Effector CD4-positive, alpha-beta T cell (primary cell): ENCODE results near the gene ALS2CL.
A peak's percentile ranks its signal among the peaks of the same experiment; 100 is the strongest.
"Not testable (repeated sequence)": the region's sequence is repeated elsewhere in the genome, so short reads cannot be mapped to it uniquely, and the experiment has no call there.

Source experiments
- DNase-seq: peaks from one replicate; pipeline ENCODE4 v3.0.0-alpha.2; 2020

Gene ALS2CL

DNA sequence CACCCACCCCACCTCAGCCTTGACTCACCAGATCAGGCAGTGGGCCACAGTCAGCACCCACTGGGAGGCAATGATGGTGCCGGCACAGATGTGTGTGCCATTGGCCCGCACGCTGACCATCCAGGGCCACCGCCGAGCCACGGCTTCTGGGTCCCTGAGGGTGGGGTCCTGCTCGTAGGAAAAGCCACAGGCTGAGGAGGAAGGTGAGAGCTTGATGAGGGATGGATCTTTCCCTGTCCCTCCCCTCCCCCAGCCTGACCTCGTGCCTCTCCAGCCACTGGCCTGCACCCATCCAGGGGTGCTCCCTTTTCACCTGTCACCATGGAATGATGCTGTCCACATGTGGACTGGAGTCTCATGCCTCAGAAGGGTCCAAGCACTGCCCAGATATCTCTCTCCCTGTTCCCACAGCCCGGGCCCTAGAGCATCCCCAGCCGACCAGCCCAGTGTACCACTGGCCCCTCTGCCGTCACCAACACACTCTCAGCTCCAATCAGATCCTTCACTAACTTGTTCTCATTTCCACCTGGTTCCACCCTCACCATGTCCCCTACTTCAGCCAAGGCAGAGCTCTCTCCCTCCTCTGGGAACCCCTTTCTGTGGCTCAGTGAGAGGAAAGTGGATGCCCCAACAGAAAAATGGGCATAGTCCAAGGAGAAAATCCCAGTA lies 22.2 kb upstream of the ALS2CL start:
- DNase-seq, result no peak

DNA sequence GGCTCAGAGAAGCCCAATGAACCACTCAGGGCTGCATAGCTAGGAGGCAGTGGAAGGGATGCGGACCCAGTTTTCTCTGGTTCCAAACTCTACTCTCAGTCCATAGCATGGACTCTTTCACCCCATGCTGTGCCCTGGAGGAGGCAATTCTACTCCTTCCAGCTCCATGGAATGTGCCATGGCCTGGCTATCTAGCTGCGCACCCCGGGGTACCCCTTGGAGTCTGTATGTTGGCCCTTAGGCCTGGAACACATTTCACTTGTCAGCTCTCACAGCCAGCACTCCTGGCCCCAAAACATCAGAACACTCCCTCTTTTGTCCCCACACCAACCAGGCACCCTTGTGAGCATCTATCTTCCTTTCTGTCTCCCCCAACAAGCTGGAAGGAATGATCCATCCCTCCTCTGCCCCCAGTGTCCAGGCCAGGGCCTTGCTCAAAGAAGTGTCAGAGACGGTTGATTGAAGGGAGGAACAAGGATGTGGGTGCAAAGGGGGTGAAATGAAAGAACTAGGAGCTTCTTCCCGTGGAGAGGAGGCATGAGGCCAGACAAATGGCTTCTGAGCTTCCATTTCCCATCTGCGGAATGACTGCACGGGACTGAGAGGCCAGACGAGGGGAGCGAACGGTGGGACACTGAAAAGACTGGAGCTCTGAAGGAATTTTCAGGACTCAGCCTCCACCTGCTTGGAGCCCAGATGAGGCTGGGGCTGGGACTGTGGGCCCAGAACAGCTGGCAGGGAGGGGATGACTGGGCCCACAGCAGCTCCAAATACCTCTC lies 21.4 kb upstream of the ALS2CL start:
- no peak for DNase-seq

DNA sequence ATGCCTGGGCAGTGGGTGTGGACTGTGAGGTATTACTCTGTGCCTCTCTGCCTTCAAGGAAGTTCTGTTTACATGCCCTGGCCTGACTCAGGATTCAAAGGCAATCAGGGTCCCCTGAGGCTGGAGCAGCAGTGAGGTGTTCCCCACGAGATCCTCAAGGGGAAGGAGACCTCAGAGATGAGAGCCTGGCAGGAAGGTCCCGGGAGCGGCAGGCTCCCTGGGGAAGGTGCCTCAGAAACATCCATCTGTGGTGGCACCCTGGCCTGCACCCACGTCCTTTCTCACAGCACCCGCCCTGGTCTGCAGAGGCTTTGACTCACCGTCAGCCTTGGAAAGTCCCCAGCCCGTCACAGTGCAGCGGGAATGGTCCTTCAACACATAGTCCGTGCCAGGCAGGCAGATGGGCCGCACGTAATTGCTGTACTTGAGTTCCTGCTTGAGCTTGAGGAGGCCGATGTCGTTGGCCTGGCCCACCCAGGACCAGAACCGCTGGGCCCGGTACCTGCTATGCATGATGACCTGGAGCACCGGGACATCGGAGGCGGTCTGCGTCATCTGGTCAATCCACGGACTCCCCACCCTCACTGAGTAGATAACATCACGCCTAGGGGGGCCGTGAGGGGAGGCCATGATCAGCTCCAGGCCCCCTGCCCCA lies 20.5 kb upstream of the ALS2CL start:
- DNase-seq, result no peak

DNA sequence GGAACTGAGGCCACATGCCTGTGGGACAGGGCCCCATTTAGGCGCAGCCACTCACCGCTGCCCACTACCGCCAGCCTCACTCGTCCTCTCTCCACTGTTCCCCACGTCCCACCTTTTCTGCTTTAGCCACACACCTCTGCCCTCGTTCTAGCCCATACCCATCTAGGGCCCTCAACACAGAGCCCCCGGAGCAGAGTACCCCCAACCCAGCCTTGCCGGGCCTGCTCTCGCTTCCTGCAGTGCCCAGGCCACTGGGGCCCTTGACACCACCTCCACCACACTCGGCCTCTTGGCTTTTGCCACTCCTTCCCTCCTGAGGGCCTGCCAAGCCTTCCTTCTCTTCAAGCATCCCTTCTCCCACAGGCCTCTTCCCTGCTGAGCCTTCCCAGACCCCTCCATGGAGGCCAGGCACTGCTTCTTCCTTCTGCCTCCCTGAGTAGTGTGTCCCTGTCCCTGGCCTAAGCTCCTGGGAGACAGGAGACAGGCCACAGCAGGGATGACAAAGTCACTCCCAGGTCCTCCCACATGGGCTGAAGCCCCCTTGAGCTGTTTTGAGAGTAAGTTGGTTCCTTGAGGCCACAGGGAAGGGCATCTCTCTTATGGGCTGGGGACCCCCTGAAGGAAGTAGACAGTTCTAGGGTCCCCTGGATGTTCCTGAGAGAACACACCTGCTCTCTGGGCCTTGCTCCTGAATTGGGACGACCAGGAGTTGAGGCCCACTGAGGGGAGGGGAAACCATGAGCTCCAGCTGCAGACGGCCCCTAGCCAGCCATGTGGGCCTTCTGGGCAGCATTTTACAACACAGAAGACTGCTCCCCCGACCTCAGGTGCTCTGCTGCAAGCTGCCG lies 19.8 kb upstream of the ALS2CL start:
- no peak for DNase-seq

DNA sequence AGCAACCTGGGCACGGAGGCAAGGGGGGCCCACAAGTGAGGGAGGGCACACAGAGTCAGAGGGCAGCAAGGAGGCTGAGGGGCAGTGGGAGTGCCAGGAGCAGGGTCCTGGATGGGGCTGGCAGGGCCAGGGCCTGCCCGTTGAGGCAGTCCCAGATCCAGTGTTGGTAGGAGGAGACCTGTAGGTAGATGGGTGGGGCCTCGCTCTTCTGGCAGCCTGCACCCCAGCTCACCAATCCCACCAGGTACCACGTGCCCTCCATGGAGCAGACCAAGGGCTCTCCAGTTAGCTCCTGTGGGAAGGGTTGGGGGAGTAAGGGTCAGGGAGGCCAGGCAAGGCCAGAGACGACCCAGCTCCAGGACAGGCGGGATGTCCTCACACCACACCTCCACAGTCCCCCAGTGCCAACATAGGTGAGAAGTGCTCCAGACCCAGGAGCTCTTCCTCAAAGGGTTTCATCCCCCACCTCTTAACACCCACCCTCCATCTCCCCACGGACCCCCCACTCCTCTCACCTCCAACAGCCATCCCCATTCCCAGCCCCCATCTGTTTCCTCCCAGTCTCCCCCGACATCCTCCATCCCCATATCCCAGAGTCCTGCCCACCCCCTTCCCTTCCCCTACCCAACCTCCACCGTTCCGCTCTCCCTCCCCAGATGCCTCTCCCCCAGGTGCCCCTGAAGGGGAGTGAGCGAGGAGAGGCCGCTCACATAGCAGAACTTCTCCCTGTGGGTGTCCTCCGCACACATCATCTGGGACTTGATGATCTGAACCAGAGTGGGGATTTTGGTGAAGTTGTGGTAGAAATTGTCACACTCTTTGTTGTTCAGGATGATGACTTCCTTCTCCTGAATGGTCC lies 18.9 kb upstream of the ALS2CL start:
- no peak for DNase-seq

DNA sequence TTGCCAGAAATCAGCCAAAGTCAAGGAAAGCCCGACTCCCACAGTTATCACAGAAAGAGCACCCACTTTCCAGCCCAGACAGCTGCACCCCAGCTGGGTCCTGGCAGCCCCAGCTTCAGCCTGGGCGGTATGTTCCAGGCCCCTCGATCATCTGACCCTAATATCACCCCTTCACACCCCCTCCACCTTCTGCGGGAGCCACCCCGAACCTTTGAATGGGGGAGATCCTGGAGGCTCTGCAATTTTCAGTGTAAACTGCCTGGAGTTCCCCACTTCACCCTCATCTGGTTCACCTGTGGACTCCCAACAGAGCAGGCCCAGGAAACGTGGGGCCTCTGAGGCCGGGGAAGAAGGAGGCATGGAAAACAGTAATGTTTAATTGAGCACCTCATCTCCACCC lies 18.3 kb upstream of the ALS2CL start:
- no peak for DNase-seq

DNA sequence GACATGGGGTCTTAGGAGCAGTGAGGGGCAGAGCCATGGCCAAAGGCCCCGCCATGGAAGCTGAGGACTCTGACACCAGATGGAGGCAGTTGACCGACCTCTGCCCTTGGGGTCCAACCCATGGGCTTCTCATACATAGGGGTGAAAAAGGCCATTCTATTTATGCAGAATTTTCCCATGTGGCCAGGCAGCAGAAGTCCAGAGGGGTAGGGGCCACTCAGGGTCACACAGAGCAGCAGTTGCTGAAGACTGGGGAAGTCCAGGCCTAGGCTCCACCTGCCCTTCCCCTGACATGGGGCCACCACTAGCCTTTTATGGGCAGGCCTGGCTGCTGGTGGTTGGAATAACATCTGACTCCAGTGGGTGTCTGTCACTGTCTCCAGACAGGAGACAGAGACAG lies 17.8 kb upstream of the ALS2CL start:
- no peak for DNase-seq

DNA sequence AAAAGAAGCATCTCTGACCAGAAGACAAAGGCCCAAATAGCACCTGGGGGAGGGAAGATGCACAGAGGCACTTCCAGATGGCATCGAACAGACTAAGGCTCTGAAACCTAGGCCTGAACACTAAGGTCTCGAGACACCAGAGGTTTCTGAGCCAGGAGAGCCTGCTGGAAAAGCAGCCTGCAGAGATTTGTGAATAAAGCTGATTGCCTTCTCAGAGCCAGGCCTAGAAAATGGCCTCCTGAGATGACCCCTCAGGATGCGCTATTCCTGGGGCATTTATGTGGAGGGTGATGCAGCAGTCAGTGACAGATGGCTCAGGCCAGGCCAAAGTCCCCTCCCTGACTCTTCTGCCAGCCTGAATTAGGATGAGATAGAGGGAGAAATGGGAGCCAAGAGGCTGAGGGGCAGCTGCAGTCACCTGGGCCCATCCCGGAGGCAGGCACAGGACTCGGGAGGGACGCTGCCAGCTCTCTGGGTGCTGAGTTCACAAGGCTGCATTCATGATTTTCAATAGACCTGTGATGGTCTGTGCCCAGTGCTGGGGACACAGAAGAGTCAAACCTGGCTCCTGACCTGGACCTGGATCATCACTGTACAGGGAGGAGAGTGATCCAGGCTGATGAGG lies 17.3 kb upstream of the ALS2CL start:
- no peak for DNase-seq

DNA sequence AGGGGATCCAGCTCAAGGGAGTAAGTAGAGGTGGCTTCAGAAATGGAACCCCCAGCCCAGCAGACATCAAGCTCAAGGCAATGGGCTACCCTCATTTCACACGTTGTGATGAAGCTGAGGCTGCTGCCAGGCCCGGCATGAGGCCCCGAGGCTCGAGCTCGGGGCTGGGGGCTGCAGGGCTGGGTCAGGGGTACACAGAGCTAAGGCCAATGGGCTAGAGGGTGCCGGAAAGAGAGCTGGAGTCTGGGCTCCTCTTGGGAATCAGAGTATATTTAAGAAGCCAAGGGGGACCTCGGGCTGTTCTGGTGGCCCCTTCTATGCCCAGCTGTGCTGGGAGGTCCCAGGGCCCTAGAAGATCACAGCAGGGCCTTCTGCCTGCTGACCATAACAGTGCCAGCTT lies 16.8 kb upstream of the ALS2CL start:
- no peak for DNase-seq

DNA sequence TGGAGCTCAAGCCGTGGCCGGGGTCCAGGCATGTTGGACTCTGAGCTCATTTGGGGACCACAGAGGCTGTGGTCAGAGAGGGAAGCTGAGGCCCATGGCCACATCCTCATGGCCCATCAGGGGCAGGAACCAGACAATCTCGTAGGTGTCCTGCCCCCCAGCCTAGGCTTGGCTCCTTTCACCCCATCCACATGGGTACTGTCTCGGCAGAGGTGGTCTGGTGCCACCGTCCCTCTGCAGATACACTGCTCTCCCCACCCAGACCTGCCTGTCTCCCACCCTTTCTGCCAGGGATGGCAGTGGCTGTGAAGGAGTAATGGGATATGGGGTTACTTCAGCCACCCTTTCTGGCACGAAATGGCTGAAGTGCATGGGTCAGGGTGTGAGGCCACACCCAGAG lies 16.2 kb upstream of the ALS2CL start:
- DNase-seq, result no peak

DNA sequence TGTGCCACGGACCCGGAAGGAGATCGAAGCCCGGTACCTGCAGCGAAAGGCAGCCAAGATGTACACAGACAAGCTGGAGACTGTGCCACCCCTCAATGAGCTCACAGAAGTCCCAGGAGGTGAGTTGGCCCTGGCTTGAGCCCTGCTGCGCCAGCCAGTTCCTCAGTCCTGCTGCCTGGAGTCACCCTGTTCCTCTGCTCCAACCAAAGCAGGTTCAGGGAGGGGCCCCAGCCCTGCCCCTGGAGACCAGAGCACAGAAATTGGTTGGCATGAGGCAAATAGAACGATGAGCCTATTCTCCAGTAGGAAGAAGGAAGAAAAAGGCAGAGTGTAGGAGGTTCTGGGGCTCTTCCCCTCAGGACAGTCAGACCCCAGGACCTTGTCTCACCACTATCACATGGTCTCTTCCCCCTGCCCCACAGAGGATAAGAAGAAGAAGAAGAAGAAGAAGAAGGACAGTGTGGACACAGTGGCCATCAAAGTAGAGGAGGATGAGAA lies 15.7 kb upstream of the ALS2CL start:
- no peak for DNase-seq

DNA sequence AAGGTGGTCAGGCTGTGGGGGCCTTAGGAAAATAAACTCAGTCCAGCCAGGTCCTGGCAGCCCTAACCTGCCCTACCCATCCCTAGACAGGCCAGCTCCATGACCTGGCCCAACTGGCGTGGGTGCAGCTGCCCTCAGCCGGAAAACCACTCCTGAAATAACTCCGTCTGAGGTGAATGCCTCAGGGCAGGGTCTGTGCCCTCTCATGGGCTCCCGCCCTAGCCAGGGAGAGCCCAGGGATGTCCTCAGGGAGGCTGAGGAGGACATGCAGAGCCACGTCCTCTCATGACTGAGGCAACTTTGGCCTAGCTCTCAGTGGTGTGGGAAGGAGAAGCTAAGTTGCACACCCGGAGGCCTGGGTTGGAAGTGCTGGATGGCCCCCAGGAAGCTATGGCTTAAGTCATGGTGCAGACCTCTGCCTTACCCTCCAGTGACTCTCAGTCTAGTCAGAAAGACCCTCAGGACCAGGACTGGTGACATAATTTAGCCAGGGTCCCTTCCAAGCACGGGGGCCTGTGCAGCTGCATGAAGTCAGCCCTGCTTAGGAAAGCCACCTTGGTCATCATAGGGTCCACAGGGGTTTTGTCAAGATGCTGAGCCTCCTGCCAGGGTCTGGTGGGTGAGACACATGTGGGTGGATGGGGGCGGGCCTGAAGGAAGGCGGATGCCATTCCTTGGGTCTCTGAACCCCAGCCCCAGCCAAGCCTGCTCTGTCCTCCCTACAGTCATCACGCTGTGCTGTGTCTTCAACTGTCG lies 15.1 kb upstream of the ALS2CL start:
- no peak for DNase-seq

DNA sequence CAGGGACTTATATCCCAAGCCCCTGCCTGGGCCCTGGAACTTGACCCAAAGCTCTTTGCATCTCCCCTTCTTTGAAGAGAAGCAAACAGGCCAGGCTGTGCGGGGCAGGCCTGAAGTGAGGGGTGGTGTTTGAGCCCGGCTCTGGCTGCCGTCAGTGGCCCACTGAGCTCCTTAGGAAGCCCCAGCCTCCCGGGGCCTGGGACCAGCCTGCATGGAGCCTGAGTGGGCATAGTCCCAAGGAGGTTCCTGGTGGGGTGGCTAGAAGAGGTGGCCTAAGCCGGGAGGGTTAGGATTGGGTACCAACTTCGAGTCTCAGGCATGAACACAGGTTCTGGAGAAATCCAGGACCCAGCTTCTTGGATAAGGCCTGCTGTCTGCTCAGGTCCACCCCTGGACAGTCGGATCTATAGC lies 14.1 kb upstream of the ALS2CL start:
- no peak for DNase-seq

DNA sequence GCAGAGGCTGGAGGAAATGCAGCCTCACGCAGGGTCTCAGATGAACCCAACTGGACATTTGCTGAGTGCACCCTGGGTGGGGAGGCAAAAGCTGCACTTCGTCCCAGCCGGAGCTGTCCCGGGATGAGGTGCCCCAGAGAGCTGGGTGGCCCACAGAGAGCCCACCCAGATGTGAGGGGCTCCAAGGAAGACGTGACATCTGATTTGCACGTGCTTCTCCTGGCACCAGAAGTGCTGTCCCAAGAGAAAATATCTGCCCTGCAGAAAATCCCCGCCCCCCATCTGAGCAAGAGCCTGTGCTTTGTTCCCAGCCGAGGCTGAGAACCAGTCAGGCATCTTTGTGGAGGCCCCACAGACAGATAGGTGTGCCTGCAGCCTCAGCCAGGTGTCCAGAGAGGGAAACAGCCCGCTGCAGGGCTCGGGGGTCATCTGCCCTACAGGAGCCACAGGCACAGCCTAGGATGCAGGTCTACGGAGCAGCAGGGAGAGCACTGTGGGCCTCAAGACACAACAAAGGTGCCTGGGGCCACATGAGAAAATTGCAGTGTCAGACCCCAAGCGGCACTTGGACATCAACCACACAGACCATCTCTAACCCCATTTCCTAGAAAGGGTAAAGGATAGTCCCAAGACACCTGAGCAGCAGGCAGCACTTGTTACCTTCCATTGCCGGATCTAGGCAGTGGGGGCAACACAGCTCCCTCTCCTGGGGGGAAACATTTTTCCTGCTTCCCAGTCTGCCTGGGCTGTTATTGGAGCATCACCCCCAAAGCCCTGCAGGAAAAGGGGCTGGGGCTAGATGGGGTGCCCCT lies 13.5 kb upstream of the ALS2CL start:
- no peak for DNase-seq

DNA sequence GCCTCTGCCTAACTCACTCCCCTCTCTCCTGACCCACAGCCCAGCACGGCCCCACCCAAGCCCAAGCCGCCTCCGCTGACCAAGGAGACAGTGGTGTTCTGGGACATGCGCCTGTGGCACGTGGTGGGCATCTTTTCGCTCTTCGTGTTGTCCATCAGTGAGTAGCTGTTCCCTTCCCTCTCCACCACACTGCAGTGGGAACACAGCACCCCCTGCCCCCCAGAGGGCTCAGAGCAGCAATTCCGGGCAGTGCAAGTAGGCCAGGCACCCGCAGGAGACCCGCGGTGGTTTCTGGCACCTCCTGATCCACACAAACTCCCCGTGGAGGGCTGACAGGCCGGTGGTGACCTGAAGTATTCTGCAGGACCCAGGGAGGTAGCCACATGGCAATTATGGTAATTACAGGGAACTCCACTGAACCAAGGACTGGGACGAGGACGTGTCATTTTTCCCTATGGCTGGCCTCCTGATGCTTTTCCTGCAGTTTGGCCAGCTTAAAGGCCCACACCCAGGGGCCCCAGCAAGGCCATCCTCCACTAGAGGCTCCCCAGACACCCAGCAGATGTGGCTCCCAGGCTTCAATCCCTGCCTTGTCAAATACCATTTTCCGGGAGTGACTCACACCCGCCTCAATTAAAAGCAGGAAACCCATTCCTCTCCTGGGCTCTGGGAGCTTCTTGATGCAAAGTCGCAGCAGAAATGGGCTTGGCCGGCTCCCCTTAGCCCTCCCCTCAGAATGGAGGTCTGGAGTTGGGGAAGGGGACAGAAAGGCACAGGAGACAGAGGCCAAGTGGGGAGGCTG lies 12.5 kb upstream of the ALS2CL start:
- DNase-seq, result no peak

DNA sequence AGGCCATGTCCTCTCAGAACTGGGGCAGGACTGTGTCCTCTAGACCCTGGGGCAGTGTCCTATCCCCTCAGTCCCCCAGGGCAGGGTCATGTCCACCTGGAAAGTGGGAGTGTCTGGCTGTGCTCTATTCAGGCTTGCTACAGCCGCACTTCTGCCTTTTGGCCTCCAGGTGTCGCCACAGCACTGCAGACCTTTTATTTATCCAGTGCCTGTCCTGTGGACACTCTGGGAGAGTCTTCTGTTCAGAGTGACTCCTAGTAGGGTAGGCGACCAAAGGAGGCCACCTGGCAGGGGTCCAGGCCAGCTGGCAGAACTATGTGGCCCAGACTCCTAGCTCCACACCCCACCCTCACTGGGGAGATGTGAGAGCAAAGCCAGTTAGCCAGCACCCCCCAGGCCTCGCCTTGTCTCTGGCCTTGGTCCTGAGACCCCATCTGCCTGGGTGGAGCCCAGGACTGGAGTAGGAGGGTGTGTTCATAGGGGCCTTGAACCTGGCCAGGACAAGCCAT lies 11.6 kb upstream of the ALS2CL start:
- peak; percentile 58 for DNase-seq

DNA sequence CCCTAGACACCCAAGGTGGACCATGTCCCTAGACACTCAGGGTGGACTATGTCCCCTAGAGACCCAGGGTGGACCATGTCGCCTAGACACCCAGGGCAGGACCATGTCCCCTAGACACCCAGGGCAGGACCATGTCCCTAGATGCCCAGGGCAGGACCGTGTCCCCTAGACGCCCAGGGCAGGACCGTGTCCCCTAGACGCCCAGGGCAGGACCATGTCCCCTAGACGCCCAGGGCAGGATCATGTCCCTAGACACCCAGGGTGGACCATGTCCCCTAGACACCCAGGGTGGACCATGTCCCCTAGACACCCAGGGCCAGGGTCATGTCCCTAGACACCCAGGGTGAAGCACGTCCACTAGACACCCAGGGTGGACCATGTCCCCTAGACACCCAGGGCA lies 10.9 kb upstream of the ALS2CL start:
- not testable (repeated sequence) for DNase-seq

DNA sequence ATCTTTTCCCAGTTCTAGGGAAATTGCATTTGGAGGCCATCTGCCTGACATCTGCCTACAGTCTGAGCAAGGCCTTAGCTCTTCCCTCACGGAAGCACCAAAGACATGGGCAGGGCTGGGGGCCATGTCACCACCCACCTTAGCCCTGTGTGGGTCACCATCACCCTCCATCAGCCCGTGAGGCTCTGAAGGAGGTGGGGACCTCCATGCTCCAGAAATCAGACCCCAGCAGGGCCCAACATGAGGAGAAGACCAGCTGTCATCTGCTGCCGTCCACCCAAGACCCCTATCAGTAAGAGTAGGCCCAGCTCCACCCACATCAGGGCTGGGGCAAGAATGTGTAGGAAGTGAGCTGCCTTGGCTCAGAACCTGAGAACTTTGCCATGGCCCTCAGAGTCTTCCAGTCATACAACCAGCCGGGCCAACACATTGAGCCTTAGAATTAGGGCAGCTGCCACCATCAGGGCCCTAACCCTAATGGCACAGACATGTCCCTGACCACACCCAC lies 9.6 kb upstream of the ALS2CL start:
- DNase-seq, result no peak
